Heart right ventricle (tissue), 16 donors: Measurements from ENCODE around the gene PHOSPHO2. TPM values are rescaled to one million over a fixed set of nuclear protein-coding genes. Genes with fewer than 3 reads are reported as not detected.

Experiments used
- ATAC-seq, 8 donors: fragments of 200-7000 bp; cut with Tn5 transposase; one replicate each; pipeline ENCODE4 v1.9.1; 2020; ENCODE audit warnings: mild to moderate bottlenecking in 8 of 8, moderate library complexity in 8 of 8, moderate number of reproducible peaks in 1 of 8
- DNase-seq, 2 donors: peaks; one replicate each; pipeline ENCODE4 v3.0.0-alpha.2; 2020
- H3K27ac ChIP-seq, 10 donors: fragments of 200-600 bp; sonication (generic) in 2 of 10; one replicate each; pipeline versions ENCODE4 v1.5.0 to v1.8.0; 2020 to 2022; ENCODE audit warnings: mild to moderate bottlenecking in 3 of 10
- H3K27me3 ChIP-seq, 7 donors: fragments of 200-600 bp; one replicate each; pipeline ENCODE4 v1.8.0; 2021 to 2022; ENCODE audit warnings: mild to moderate bottlenecking in 2 of 7
- H3K36me3 ChIP-seq, 9 donors: fragments of 200-600 bp; sonication (generic) in 1 of 9; one replicate each; pipeline versions ENCODE4 v1.5.0 to v1.8.0; 2020 to 2022; ENCODE audit warnings: mild to moderate bottlenecking in 2 of 9
- H3K4me1 ChIP-seq, 9 donors: fragments of 200-600 bp; sonication (generic) in 1 of 9; one replicate each; pipeline versions ENCODE4 v1.5.0 to v1.8.0; 2020 to 2022; ENCODE audit warnings: mild to moderate bottlenecking in 4 of 9
- H3K4me3 ChIP-seq, 10 donors: fragments of 200-600 bp; sonication (generic) in 2 of 10; one replicate each; pipeline versions ENCODE4 v1.5.0 to v1.8.0; 2020 to 2022; ENCODE audit warnings: mild to moderate bottlenecking in 7 of 10, moderate library complexity in 2 of 10
- H3K9me3 ChIP-seq, 11 donors: fragments of 200-600 bp in 10 of 11; sonication (generic) in 2 of 11; one replicate each; pipeline versions ENCODE4 v1.5.0 to v1.8.0; 2013 to 2022; ENCODE audit warnings: mild to moderate bottlenecking in 2 of 11, control low read depth in 1 of 11, moderate library complexity in 1 of 11
- CTCF ChIP-seq, 9 donors: fragments of 200-600 bp; sonication (generic) in 2 of 9; IDR thresholded peaks; one replicate each; pipeline versions ENCODE4 v1.5.0 to v1.8.0; 2021 to 2022; ENCODE audit warnings: antibody characterized with exemption in 9 of 9, mild to moderate bottlenecking in 5 of 9, moderate library complexity in 1 of 9
- WGBS, 2 donors: extraction: QIAGEN DNeasy Blood & Tissue Kit; methylation state at CpG; one replicate each; pipeline ENCODE4 v1.1.7; 2013; ENCODE audit warnings: inconsistent platforms in 1 of 2; 5-methylcytosine and 5-hydroxymethylcytosine counted together
- intact Hi-C, 10 donors: fragments of 100-400 bp; cut with DNase I; formaldehyde crosslinking; loops; one replicate each; pipeline versions ENCODE4 v1.11.1 to v1.14.2; 2022
- polyA plus RNA-seq, 2 donors: library from polyadenylated mRNA; stranded (reverse); fragments of 200-250 nt; gene quantifications; one replicate each; pipeline ENCODE4 v1.2.3, GENCODE V29; 2013
- total RNA-seq, 10 donors: library from RNA; stranded (reverse); fragmentation: NEBNext Ultra II Directional in 3 of 10; extraction: Animal tissue kit (Norgen Biotek cat#: 25700) in 3 of 10; gene quantifications; one replicate each; pipeline versions ENCODE4 v1.2.1 to v1.2.4, GENCODE V29; 2021 to 2023
- donor health status: Arrhythmogenic right ventricular cardiomyopathy.
- donor health status: ischemic (EF 13 %, LVEDD 7.1; RV severe dilation, severe dysfunction).
- donor health status: healthy with polysubstance abuse.
- donor health status: DM: no; HTN: yes; CAD: no.
- donor health status: DM: no; HTN: no; CAD: no.
- donor health status: ischemic (EF 25% LVEDD 6.9; RV normal size, moderate dysfunction).
- donor health status: ischemic (EF 25% LVEDD 5.7; RV mildly dilated, moderate dysfunction).
- donor health status: healthy.
- donor health status: DM: yes; HTN: yes; CAD: no.
- donor health status: Ischemic cardiomyopathy.
- donor health status: ischemic (EF 35%, LVEDD 5.7; RV mildly dilated, moderate dysfunction).
- donor health status: nonischemic (EF 11% LVEDD 7.7; RV severe dilation, severe dysfunction).
- donor health status: DM: yes; HTN: yes; CAD: no.
- donor health status: PGD.
- donor health status: ischemic (EF 29% LVEDD 5.4; RV normal size, mild dysfunction).
- donor health status: nonischemic (EF 23%, LVEDD 6.1; RV moderate dilation, normal function).

The PHOSPHO2 gene
- total and polyA plus RNA-seq, 12 donors: 1.1 to 4.1 (median 2.2) TPM

GRCh38 chr2:169748319-169748718 lies 54.0 kb downstream of the PHOSPHO2 start:
- H3K9me3 ChIP-seq: no peaks in the 10 kb centered on the region
- no peak for DNase-seq
- no peaks in the 10 kb centered on the region for H3K27me3 ChIP-seq
- no peak for ATAC-seq
- H3K36me3 ChIP-seq: peaks cover 0 to 10% (median 0%) of the 10 kb centered on the region in 9 donors
- intact Hi-C loops: no loop called here
- H3K4me1 ChIP-seq: no peaks in the 10 kb centered on the region
- H3K4me3 ChIP-seq: no peak overlapping the region
- H3K27ac ChIP-seq: no peak overlapping the region
- TF ChIP-seq CTCF (IDR thresholded peaks at IDR 0.05): no peak
- 77 to 79% methylated on average over 6 of the region's 6 CpGs for WGBS, 2 donors

Other genes starting within 250 kb of the PHOSPHO2 start
- gene BBS5, start 215.0 kb upstream of the PHOSPHO2 start, total RNA-seq: 10 to 100 TPM in 1 of 10 donors, 1 to 10 TPM in 9; 6.3 to 10.3 (median 9.0) TPM
- 1 to 10 TPM; 4.7 to 5.9 TPM for gene BBS5, start 215.0 kb upstream of the PHOSPHO2 start, polyA plus RNA-seq
- 100 to 1,000 TPM; 105 to 185 (median 132) TPM for gene KLHL41, start 184.8 kb upstream of the PHOSPHO2 start, total RNA-seq
- 10 to 100 TPM; 32.5 to 37.7 TPM for gene KLHL41, start 184.8 kb upstream of the PHOSPHO2 start, polyA plus RNA-seq
- 100 to 1,000 TPM in 1 of 10 donors, 10 to 100 TPM in 9; 42.4 to 101 (median 88.5) TPM for gene FASTKD1, start 120.6 kb upstream of the PHOSPHO2 start, total RNA-seq
- 100 to 1,000 TPM in 1 of 2 donors, 10 to 100 TPM in 1; 56.7 to 243 TPM for gene FASTKD1, start 120.6 kb upstream of the PHOSPHO2 start, polyA plus RNA-seq
- 10 to 100 TPM; 34.8 to 50.1 (median 40.9) TPM for gene PPIG, start 110.1 kb upstream of the PHOSPHO2 start, total RNA-seq
- gene PPIG, start 110.1 kb upstream of the PHOSPHO2 start, polyA plus RNA-seq: 10 to 100 TPM; 15.6 to 94.5 TPM
- gene CFAP210, start 64 bp upstream of the PHOSPHO2 start, total RNA-seq: not detected
- under 1 TPM; 0.14 to 0.29 TPM for gene CFAP210, start 64 bp upstream of the PHOSPHO2 start, polyA plus RNA-seq
- 10 to 100 TPM in 4 of 10 donors, 1 to 10 TPM in 6; 6.8 to 18.6 (median 9.8) TPM for gene KLHL23, start 39.4 kb downstream of the PHOSPHO2 start, total RNA-seq
- gene KLHL23, start 39.4 kb downstream of the PHOSPHO2 start, polyA plus RNA-seq: 10 to 100 TPM in 1 of 2 donors, 1 to 10 TPM in 1; 7.5 to 14.0 TPM
- 10 to 100 TPM; 45.7 to 66.3 (median 55.3) TPM for gene SSB, start 104.4 kb downstream of the PHOSPHO2 start, total RNA-seq
- gene SSB, start 104.4 kb downstream of the PHOSPHO2 start, polyA plus RNA-seq: 10 to 100 TPM; 44.3 to 69.6 TPM
- gene METTL5, start 130.4 kb downstream of the PHOSPHO2 start, total RNA-seq: 10 to 100 TPM; 55.7 to 85.5 (median 68.0) TPM
- gene METTL5, start 130.4 kb downstream of the PHOSPHO2 start, polyA plus RNA-seq: 10 to 100 TPM; 69.4 to 87.3 TPM
- gene UBR3, start 133.0 kb downstream of the PHOSPHO2 start, total RNA-seq: 100 to 1,000 TPM; 108 to 146 (median 118) TPM
- 10 to 100 TPM; 21.0 to 77.6 TPM for gene UBR3, start 133.0 kb downstream of the PHOSPHO2 start, polyA plus RNA-seq